ENCODE results near the gene CDC6. TPM values are rescaled to one million over a fixed set of nuclear protein-coding genes. Genes with fewer than 3 reads are reported as not detected.

The CDC6 gene
- total and polyA plus RNA-seq, 2 of the 8 experiments (the other 6 are each of a cell fraction or from before 2014, with no cell fraction given) = 50.5 to 140 TPM

- TF ChIP-seq NRF1 (IDR thresholded peaks at IDR 0.05; ENCODE audit: low read depth, low read length) (no peak), USF2 (IDR thresholded peaks at IDR 0.05; ENCODE audit: low read length) (no peak), CHD1 (IDR thresholded peaks at IDR 0.05; ENCODE audit: low read depth, low read length) (no peak), JUND (IDR thresholded peaks at IDR 0.05; ENCODE audit: low read length) (no peak), E2F6 (IDR thresholded peaks at IDR 0.05) (no peak), TBP (IDR thresholded peaks at IDR 0.05; ENCODE audit: low read depth, low read length) (no peak), TEAD4 (IDR thresholded peaks at IDR 0.05; ENCODE audit: low read depth, low read length) (no peak), BACH1 (IDR thresholded peaks at IDR 0.05; ENCODE audit: low read length) (no peak), POLR2A (IDR thresholded peaks at IDR 0.05; ENCODE audit: control extremely low read depth in 1 of 2, low read depth in 2 of 2, low read length in 2 of 2) (peak in 1 of 2 experiments; percentile 43; a peak in 1 of 3 replicates), BCL11A (IDR thresholded peaks at IDR 0.05; ENCODE audit: low read depth in 2 of 2, low read length in 2 of 2) (no peak), SP1 (IDR thresholded peaks at IDR 0.05; ENCODE audit: low read depth, low read length) (no peak), TAF7 (optimal IDR thresholded peaks at IDR 0.05; ENCODE audit: borderline replicate concordance, low read depth, low read length) (no peak), TCF12 (IDR thresholded peaks at IDR 0.05; ENCODE audit: low read depth, low read length) (no peak), CBX5 (IDR thresholded peaks at IDR 0.05; ENCODE audit: low read depth, low read length) (no peak), MAX (IDR thresholded peaks at IDR 0.05) (no peak), CBX8 (IDR thresholded peaks at IDR 0.05; ENCODE audit: borderline replicate concordance, low read depth, low read length) (no peak), RBBP5 (IDR thresholded peaks at IDR 0.05; ENCODE audit: borderline replicate concordance, low read depth, low read length) (no peak)
Observed at GRCh38 chr17:40290629-40291280, 3.1 kb downstream of the CDC6 start (continued).
